ENCODE data around the gene PCNX4.

PCNX4 gene

DNA sequence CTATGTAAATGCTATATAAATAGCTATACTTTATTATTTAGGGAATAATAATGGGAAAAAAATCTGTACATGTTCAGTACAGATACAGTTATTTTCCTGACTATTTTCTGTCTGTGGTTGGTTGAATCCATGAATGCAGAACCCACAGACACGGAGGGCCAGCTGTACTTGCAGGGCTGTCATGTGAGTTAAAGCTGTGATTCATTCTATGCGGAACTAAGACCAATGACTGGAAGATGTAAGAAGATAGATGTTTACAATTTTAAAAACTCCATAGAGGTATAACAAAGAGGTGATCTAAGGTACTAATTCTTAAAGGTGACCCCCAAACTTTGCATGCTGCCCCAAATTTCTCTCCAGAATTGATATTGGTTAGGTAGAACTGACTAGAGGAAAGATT, 14.6 kb downstream of the PCNX4 start:
- DNase-seq = no peak

DNA sequence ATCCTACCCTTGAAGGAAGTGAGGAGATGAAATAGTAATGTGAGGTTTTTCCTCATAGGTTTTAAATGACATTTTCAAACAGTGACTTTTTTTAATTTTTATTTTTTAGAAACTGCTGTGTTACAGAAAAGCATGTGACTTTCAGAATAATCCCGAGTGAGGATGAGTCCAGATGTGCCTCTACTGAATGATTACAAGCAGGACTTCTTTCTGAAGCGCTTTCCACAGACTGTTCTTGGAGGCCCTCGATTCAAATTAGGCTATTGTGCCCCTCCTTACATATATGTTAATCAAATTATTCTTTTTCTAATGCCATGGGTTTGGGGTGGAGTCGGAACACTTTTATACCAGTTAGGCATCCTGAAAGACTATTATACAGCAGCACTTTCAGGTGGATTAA, 15.8 kb downstream of the PCNX4 start:
- DNase-seq = no peak

DNA sequence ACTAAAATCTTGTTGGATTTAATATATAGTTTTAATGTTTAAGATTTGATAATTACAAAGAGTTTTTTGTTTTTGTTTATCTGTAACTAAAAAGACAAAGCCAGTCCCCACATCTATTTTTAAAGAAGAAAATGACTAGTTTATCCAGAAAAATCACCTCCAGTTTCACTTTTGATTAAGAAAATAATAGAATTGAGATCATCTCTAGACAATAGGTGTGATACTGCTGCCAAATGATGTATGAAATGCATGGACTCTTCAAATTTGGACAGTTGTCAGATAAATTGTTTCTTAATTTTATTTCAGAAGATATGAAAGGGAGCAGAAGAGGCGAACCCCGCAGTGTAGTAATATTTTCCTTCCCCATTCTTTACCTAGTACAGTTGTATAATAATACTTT, 20.0 kb downstream of the PCNX4 start:
- DNase-seq = no peak

DNA sequence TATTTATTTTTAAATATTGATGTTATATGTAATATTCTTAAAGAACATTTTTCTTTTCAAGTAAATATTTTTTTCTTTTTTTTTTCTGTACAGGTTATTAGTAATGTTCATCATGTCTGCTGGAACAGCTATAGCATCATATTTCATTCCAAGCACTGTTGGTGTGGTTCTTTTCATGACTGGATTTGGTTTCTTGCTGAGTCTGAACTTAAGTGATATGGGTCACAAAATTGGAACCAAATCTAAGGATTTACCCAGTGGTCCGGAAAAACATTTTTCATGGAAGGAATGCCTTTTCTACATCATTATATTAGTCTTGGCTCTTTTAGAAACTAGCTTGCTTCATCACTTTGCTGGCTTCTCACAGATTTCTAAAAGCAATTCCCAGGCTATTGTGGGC, 23.2 kb downstream of the PCNX4 start:
- no peak for DNase-seq

DNA sequence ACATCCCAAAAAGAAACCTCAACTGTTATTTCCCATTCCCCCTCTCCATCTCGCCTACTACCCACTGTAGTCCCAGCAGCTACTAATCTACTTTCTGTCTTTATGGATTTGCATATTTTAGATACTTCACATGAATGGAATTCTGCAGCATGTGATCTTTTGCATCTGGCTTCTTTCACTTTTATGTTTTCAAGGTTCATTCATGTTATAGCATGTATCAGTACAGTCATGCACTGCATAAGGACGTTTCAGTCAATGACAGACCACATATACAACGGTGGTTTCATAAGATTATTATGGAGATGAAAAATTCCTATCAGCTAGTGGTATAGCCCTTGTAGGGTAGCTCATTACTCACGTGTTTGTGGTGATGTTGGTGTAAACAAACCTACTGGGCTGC, 24.5 kb downstream of the PCNX4 start:
- no peak for DNase-seq

DNA sequence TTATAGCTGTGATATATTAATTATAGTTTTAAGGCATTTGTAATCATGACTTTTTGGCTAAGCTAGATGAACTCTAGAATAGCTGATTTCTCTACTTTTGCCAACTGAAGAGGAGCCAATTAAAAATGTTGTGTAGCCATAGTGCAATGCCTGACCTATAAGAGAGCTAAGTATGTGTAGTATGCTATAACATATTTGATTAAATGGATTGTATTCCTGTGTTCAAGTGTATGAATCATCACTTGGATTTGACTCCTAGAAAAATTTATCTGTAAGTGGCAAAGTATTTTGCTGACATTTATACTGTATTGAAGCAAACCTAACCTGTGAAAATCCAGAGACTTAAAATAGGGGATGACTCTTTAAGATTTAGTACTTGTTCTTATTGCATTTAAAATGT, 34.2 kb downstream of the PCNX4 start:
- no peak for DNase-seq

DNA sequence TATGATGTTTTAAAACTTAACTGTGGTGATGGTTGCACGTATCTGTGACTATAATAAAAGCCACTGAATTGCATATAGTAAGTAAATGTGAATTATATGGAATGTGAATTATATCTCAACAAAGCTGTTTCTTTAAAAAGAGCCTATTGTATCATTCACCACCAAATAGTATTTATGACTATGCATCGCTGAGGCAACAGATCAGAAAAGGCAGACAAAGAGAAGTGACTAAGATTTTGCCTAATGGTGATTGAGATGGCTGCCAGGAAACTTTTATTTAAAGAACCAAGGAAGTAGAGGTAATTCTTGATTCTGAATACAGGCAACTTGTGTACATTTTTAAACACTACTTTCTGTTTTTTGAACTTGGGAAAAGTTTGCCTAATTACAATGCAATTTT, 41.8 kb downstream of the PCNX4 start:
- no peak for DNase-seq

DNA sequence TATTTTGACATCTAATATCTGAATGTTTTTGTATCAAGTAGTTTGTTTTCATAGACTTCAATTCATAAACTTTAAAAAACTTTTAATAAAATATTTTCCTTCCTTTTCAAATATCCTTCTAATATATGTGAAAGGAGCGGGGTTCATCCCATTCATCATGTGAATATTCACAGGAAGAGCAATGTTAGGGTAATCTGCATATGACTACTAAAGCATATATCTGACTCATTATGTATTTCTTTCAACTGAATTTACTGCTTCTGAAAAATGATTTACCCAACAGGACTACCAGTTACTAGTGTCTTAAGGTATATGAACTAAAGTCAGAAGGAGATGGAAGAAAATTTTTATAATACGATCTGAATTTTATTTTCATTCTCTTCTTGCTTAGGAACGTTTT, 43.0 kb downstream of the PCNX4 start:
- no peak for DNase-seq

DNA sequence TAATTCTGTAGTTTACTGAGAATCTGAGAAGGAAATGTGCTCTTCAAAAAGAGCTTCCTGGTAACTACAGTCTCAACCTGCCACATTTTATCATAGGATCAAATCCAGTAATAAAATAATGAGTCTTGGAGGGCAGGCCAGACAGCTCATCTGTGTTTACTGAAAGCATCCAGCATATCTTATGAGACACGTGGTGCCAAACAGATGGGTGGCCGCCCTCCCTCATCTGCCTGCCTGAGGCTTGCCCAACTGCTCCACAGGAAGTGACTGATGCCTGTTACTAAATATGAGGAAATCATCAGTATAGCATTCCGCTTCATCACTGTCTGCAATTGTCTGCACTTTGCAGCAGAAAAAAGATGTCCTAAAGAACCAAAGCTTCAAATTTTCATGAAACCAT, 60.0 kb downstream of the PCNX4 start:
- peak; percentile 58 for DNase-seq

DNA sequence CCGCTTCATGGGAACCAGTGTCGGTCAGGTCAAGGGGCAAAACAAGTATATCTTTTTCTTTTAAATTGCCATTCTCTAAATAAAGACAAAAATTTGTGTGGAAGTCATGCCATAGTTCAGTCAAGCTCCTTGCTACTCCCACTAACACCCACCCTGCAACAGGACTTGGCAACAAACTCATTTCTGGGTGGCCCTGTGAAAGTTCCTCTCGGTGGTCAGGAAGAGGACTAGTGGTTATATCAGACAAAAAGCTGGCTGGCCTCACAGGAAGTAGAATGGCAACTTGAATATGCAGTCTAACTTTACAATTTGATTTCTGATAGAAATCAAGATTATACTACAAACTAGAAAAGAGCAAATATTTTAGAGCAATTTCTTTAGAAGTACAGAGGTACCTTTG, 62.3 kb downstream of the PCNX4 start:
- DNase-seq = no peak

DNA sequence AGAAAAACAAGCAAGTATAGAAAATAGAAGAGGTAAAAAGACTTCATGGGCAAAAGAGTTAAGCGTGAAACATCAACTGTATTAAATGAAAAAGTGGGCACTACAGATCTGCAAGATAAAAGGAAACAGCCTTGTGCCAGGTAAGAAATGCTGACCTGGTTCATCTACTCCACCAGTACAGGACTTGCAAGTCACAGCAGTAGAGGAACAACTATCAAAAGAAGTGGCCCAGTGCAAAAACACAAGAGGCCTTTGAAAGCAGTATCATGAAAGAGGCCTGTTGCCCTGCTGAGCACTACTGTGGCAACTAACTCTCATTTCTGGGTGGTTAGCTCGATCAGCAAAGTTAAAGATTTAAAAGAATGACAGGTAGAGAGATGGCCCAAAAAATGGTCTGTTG, 62.9 kb downstream of the PCNX4 start:
- DNase-seq = no peak

DNA sequence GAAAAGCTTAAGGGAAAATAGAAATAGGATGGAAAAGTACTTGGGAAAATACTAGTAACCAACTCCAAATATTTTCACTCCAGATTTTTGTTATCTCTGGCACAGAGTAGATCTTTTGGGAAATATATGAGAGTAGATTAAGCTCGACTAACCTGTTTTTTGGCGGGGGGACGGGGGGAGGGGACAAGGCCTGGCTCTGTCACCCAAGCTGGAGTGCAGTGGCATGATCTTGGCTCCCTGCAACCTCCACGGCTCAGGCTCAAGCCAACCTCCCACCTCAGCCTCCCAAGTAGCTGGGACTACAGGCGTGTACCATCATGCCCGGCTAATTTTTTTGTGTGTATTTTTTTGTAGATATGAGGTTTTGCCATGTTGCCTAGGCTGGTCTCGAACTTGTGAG, 68.7 kb downstream of the PCNX4 start:
- DNase-seq = no peak

DNA sequence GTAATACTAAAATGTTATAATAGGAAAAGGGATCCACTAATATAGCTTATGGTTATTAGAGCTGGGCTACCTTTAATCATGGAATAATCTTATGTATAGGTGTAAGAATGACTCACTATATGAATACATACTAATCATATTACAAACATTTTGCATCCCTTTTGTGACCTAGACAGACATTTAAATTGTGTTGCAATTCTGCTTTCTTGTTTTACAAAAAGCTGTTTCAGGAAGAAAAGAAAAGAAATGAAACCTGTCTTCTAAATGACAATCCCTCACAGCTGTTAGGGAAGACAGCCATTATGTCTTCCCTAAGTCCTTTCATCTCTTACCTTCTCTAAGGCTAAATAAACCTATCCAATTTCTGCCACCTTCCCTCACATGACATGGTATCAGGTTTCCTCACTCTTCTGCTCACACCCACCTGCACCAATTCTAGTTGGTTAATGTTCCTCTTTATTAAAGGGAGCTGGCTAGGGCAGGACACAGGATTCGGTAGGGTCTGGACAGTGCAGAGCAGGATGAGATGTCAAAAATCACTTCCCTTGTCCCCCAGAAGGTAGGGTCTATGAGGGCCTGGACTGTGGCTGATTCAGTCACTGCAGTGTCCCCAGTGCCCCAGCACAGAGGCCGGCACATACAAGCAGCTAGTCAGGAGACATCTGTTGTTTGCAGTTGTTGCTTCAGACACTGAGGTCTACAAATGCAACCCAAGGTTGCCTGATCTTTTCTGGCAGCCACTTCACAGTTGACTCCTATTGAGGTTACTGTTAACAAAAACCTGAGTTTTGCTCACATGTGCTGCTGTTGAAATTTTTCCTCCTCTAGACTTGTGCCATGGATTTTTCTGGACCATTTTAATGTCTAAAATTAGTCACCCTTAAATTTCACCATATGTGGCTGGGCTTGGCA, 69.7 kb downstream of the PCNX4 start:
- no peak for DNase-seq

DNA sequence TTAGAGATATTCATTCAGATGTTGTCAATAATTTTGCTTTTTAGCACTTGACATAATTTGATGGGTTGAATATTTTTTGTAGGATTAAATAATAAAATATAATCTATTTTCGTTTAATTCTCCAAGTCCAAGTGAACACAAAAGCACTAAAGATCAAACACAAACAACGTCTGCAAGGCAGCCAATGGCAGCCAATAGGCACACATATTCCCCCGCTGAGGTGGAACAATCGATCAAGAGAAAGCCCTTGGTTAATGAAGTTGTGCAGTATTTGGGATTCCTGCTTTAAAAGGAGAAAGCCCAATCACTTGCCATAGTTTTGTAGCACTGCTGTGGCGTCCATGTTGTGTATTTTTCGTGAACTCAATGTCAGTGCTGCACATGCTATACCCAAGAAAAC, 72.0 kb downstream of the PCNX4 start:
- DNase-seq = no peak

DNA sequence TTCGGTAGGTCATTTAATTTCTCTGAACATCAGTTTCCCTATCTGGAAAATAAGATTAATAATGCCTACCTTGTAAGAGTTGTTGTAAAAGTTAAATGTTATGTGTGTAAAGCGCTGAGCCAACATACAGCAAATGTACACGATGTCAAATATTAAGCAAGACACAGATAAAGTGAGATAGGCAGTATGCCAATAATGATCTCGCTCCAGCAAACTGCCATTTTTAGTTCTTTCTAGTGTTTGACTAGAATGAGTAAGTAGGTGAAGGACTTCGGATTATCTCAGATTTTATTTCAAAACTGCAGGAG, 72.6 kb downstream of the PCNX4 start:
- no peak for DNase-seq

DNA sequence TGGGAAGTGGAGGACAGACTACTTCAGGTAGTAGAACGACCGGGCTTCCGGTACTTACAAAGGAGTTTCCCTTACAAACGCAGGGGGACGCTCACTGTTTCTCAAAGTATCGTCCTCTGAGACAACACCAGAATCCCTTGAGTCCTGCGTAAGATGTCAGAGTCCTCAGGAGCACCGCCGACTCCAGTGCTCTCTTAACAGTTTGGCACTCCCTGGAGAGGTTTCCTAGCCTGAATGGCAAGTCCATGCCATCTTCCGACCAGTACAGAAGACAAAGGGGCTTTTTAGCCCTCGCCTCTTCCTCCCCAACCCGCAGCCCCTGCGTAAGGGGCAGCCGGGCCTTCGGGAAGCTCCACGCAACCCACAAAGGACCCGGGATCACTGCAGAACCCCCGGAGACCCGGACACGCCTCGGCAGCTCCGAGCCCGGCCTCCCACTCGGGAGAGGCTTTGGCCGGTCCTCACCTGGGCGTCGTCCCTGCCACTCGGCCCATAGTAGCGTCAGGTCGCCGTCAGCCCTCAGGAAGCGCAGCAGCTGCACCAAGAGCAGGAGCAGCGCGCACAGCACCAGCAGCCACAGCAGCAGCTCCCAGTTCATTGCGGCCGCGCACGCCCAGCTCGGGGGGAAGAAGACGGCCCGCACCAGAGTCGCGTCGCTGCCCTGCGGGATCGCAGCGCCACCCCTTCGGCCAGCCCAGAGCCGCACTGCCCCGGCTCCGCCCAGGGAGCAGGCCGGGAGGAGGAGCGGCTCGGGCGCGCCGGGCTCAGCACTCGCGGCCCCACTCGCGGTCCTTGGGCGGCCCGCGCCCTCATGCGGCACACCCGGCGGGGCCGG, 73.2 kb downstream of the PCNX4 start, which contains the start of gene DHRS7:
Gene DHRS7 (minus strand): TSS at position 687 of the 835 bp plus-strand sequence. CDS start 89 bp downstream, at position 598.
- DNase-seq = peak; percentile 67

DNA sequence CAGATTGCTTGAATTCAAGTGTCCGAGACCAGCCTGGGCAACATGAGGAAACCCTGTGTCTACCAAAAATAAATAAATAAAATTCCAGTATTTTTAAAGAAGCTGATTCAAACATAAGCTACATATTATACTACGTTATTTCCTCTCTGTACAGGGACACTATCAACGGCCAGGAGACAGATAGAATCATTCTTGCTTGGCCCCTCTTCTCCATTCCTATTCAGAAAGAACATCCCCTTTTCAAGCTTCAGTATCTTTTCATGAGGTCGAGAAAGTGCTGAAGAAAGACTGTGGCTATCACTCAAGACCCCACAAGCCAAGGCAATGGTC, 73.8 kb downstream of the PCNX4 start:
- no peak for DNase-seq

DNA sequence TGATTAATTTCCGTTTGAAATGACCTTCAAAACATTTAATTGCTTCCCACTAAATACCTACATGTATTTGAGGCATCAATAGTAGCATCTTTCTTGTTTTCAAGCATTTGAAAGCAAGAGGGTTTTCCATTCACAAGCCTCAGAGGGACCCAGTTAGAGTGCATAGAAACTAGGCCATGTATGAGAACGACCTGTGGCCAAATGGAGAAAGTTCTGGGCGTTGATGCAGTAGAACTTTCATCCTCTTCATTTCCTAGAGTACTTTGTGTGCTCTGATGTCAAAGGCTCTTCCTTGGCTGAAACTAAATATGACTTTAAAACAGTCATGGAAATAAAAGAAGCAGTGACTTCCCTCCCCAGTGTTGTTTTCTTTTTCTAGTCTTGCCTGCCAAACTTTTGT, 74.4 kb downstream of the PCNX4 start:
- no peak for DNase-seq

DNA sequence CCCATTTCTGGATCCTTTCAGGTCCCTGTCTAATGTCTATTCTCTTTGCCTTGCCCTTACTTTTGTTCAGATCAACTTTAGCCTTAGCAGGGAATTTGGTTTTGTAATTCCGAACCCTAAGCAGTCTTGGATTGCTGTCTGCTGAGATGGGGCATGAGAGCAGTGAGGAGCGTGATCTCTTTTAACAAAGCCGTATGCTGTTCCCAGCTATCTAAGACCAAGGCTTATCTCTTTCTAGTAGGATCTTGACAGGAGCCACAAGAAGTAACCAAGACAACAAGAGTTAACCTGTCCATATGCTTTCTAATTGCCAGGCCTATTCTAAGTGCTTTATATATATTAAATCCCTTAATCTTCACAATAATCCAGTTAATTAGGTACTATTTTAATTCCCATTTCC, 78.0 kb downstream of the PCNX4 start:
- no peak for DNase-seq

DNA sequence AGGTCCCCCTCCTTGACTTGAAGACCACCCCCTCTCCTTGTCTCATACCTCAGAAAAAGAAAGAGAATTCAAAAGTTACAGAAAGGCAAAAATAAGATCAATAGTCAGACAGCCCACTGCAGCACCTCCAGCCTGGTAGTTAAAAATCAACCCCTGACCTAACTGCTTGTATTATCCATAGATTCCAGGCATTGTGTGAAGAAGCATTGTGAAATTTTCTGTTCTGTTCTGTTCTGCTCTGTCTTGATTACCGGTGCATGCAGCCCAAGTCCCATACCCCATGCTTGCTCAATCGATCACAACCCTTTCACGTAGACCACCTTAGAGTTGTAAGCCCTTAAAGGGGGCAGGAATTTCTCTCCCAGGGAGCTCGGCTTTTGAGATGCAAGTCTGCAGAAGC, 79.2 kb downstream of the PCNX4 start:
- no peak for DNase-seq

DNA sequence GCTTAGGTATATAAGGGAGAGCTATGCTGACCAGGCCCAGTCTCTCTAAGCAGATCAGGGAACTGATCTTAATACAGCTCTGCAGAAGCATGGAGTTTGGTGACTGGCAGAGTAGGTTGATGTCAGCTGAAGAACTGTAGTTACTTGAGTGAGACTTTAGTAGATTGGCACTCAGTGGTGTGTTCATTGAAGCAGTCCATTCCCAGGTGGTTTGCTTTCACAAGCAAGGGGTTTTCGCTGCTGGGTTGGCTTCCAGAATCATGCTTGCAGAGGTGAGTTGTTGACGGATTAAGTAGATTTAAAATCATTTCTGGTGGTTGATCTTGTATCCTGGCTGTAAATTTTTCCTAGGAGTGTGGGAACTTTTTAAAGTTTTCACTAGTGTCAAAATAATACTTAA, 80.0 kb downstream of the PCNX4 start:
- no peak for DNase-seq

DNA sequence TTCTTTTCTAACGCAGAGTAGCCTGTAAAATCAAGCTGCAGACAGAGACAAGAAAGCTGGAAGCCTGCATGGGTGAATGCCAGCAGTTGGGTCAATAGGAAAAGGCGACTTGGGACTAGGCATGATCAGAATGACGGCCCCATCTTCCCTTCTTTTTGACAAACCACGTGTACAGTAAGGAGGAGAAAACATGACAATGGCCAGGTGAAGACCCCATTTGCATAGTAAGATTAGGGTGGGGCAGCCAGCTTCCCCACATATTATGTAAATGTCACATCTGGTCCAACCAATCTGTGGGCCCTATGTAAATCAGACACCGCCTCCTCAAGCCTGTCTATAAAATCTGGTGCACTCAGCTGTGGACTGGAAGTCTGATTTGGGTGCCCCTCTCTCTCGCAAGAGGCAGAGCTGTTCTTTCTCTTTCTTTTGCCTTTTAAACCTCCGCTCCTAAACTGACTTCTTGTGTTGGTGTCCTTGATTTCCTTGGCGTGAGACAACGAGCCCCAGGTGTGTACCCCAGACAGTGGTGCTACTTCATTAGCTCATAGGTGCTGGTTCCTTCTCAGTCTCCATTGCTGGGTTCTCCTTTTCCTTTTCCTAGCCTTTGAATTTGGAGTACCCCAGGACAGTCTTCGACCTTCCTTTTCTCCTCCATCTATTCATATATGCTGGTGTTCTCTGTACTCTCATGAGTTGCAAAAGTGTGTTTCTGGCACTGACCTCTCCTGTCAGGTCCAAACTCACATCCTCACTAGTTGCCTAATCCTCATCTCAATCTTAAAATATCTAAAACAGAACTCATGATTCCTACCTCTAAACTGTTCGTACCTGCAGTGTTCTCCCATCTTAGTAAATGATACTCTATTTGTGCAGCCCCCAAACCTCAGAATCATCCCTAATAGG, 82.9 kb downstream of the PCNX4 start:
- no peak for DNase-seq

DNA sequence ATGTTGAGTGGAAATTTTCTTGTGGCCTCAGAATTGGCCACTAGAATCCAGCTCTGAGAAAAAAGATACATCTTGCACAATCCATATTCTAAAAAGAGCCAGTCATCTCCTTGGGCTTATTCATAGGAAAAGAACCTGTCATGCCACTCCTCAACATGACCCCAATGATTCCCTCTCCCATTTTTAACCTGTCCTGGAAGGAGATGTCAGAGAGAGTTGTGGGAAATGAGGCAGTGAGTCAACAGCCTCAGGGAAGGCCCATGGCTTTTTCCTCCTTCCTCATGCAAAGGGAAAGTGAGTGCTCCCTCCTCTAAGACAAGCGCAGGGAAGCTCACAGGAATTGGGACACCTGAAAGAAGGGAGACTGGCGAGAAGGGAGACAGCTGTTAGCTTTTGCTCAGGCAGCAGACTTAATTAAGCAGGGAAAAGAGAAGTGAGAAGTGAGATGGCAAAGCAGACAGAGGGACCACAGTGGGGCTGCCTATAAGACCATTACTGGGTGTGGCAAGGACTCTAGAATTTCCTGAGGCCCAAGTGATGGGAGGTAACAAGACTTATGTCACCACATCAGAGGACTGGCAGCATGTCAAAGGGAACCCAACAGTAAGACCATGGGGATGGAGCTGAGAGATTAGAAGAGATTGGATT, 83.7 kb downstream of the PCNX4 start:
- DNase-seq = no peak
